Fibroblast of pulmonary artery (primary cell): ENCODE data around the gene ZNF430.

Experiments used
- DNase-seq: peaks from one replicate; pipeline ENCODE4 v3.0.0-alpha.2; 2010; ENCODE audit warnings: low read depth
- H3K4me3 ChIP-seq: replicated peaks from 2 replicates; pipeline ENCODE4 v1.5.1; 2011; ENCODE audit warnings: low read depth, mild to moderate bottlenecking, control low read depth, low read length, moderate library complexity
- CTCF ChIP-seq: IDR thresholded peaks from 2 replicates; pipeline ENCODE4 v1.5.1; 2011; ENCODE audit warnings: mild to moderate bottlenecking, control low read depth, low read length, inconsistent platforms; ENCODE audit errors: missing control alignments

The ZNF430 gene

DNA sequence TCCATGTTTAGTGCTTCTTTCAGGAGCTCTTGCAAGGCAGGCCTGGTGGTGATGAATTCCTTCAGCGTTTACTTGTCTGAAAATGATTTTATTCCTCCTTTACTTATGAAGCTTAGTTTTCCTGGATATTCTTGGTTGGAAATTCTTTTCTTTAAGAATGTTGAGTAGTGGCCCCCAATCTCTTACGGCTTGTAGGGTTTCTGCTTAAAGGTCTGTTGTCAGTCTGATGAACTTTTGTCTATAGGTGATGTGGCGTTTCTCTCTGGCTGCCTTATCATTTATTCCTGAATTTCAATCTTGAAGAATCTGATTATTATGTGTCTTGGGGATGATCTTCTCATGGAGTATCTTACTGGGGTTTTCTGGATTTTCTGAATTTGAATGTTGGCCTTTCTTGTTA lies 26.0 kb downstream of the ZNF430 start:
- no peak for TF ChIP-seq CTCF
- H3K4me3 ChIP-seq: no peak overlapping the region
- no peak for DNase-seq

GRCh38 chr19:21047716-21048115 lies 27.3 kb downstream of the ZNF430 start:
- no peak for TF ChIP-seq CTCF
- DNase-seq: no peak
- no peak overlapping the region for H3K4me3 ChIP-seq

GRCh38 chr19:21052902-21053301 lies 32.4 kb downstream of the ZNF430 start:
- TF ChIP-seq CTCF: no peak
- no peak overlapping the region for H3K4me3 ChIP-seq
- no peak for DNase-seq

- no peak for TF ChIP-seq CTCF
- no peak overlapping the region for H3K4me3 ChIP-seq
Observed at GRCh38 chr19:21065336-21065735, 44.9 kb downstream of the ZNF430 start.

GRCh38 chr19:21082011-21082975 lies 61.8 kb downstream of the ZNF430 start, which contains the start of gene ZNF714:
Gene ZNF714, plus strand, starts transcription at chr19:21082203. Its CDS starts 16,066 bp downstream, at chr19:21098269.
- DNase-seq: peak; percentile 95
- peak within 1 kb of the TSS; percentile 86 for H3K4me3 ChIP-seq
- no peak for TF ChIP-seq CTCF

More at GRCh38 chr19:21065336-21065735, 44.9 kb downstream of the ZNF430 start:
- DNase-seq: no peak

- DNase-seq: peak; percentile 38
- TF ChIP-seq CTCF: no peak
- H3K4me3 ChIP-seq: no peak overlapping the region
Observed at GRCh38 chr19:21084343-21084742, 63.9 kb downstream of the ZNF430 start.

GRCh38 chr19:21087871-21088270 lies 67.4 kb downstream of the ZNF430 start:
- H3K4me3 ChIP-seq: no peak overlapping the region
- no peak for TF ChIP-seq CTCF
- DNase-seq: no peak
